ENCODE data around the gene CDYL.

GRCh38 chr6:4965562-4966389, 189.6 kb downstream of the CDYL start:
- TF ChIP-seq CTCF (IDR thresholded peaks at IDR 0.05; ENCODE audit: low read length) (no peak), EZH2 (IDR thresholded peaks at IDR 0.05; ENCODE audit: borderline replicate concordance, low read length) (no peak)
